ENCODE measurements around the gene AAK1.

The AAK1 gene

DNA sequence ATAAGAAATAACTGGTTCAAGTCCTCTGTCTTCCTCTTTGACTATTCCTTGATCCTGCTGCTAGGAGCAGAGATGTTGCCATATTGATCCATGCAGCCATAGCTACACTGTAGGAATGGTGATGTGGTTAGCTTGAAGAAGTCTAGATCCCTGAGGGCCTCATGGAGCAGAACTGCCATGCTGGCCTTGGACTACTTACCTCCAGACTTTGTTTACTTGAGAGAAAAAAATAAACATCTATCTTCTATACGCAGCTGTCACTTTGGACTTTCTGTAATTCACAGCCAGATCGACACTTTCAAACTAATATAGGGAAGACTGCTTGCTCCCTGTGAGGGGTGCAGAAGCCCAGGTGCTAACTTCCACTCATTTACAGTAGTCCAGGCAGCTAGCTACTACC, 121.8 kb downstream of the AAK1 start:
- DNase-seq: no peak

DNA sequence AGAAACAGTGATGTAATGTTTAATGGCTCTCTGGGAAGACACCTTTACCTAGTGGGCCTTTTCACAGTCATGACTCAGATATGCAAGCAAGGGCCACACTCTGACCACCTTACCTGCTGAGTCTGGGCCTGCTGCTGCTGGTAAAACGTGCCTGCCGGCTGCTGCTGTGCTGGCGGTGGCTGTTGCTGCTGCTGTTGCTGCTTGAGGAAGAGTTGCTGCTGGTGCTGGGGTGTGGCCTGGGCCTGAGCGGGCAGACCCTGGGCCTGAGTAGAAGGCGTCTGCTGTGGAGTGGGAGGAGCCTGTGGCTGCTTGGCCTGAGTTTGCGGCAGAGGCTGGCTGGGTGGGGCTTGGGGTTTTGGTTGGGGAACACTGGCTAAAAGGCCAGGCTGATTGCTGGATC, 124.7 kb downstream of the AAK1 start:
- DNase-seq: no peak

DNA sequence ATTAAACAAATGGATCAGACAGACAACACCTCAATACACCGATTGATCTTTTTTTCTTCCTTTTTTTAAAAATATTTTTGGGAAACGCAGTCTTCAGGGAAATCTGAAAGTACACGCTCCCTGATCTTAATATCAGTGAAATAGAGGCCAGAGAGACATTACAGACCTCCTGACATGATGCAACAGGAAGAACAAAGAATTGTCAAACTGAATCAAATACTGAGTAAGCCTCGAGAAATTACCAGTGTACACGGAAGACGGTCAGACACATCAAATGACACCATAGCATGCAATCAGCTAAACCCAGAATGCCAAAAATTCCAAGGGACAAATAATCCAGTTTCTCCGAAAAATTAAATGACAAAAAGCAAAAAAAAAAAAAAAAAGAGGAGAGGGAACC, 126.1 kb downstream of the AAK1 start:
- no peak for DNase-seq

DNA sequence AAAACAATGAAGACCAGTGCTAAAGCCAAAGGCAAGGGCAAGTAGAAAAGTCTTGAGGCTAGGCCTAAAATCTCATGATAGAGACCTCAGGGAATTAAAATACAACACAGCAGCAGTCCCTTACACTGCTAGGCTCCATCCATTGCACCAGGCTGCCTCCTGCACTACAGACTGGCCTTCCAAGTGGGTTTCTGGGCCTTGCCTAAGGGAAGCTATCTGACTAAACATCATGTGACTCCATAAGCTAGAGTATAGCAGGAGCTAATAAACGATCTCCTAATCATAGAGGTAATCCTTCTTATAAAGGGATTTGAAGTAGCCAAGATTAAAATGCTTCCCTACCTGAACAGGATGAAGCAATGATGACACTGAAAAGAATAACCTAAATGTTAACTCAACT, 128.7 kb downstream of the AAK1 start:
- no peak for DNase-seq

DNA sequence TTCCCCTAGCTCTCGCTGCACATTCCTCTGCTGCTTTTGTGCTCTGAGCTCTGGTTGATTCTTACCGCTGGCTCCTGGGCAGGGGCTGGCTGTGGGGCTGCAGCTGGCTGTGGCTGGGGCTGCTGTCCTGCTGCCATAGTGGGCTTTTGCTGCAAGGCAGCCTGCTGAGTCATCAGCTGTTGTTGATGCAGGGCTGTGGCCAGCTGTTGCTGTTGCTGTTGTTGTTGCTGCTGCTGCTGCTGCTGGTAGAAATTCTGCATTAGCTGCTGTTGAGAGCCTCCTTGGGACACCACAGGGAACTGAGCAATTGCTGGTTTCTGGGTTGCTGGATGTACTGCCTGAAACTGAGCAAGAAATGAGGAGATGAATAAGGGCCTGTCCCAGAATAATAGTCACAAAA, 129.1 kb downstream of the AAK1 start:
- no peak for DNase-seq

DNA sequence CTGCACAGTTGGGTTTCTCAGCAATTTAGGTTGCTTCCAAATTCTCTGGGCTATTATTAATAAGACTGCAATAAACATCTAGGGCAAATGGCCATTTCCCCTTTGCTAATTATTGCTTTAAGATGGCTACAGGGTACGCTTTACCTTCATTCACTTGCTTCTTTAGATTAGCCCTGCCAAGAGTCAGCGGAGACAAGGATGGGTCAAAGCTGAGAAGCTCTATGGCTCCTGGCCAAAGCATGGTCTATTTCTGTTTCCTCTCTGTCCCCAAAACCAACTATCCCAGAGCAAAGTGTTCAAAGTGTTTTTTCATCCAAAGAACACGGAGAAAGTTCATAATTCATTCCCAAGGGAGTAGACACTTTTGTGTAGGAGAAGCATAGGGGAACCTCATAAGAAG, 131.1 kb downstream of the AAK1 start:
- no peak for DNase-seq

DNA sequence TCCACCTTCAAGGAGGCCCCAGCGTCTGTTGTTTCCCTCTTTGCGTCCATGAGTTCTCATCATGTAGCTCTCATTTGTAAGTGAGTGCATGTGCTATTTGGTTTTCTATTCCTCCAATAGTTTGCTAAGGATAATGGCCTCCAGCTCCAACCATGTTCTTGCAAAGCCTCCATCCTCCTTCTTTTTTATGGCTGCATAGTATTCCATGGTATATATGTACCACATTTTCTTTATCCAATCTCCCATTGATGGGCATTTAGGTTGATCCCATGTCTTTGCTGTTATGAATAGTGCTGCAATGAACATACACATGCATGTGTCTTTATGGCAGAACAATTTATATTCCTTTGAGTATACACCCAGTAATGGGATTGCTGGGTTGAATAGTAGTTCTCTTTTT, 133.3 kb downstream of the AAK1 start:
- DNase-seq: no peak

DNA sequence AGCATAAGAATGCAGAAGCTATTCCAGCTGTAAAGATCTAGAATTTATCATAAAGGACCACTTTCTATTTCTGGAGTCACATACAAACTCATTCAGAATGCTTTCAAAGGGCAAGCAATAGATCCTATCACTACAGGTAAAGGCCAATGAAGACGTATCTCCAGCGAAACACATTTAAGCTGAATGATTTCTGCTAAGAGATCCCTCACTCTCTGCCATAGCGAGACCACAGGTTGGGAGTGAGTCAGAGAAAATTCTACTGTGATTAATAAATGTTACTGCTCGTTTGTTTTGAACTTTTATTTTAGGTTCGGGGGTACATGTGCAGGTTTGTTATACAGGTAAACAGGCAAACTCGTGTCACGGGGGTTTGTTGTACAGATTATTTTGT, 133.8 kb downstream of the AAK1 start:
- DNase-seq: no peak

DNA sequence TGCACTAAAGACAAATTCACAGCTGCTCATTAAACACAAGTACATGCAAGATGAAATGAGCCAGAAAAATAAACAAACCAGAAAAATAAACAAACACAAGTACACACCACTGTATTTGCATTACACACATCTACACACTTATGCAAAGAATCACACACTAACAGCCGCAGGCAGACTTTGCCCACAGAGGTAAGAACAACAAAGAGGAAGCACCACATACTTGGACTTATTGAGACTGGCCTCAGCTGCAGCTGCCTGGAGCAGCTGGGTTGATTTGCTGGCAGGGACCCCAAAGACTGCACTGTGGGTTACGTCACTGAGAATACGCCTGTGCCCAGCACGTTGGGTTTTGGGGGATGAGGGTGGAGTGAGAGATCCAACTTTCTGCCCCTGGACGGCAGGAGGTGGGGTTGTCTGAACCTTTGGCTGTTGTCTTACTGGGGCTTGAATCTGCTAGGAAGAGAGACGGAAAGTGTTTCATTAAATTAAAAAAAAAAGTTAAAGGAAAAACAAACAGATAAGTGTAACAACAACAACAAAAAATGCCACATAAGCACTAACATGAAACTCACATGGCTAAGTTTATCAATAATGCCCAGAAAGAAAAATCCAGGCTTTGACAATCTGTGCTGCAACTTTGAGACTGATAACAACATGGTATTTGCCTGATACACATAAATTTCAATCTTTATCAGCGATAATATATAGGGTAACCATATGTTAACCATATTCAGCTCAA, 134.4 kb downstream of the AAK1 start:
- DNase-seq: no peak

DNA sequence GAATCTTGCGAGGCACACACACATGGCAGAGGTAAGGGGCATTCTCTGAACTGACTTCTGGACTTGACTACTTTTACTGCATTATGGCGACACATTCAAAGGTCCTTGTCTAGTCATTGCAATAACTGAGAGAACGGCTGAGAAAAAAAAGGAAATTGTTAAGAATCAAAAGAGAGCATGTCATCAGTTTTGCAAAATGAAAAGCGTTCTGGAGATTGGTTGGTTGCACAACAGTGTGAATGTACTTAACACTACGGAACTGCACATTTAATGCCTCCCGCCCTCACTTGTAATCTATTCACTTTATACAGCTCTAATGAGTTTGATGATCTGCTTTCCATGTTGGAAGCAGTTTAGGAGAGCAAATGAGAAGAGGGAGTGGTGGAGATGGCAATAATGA, 137.8 kb downstream of the AAK1 start:
- no peak for DNase-seq

DNA sequence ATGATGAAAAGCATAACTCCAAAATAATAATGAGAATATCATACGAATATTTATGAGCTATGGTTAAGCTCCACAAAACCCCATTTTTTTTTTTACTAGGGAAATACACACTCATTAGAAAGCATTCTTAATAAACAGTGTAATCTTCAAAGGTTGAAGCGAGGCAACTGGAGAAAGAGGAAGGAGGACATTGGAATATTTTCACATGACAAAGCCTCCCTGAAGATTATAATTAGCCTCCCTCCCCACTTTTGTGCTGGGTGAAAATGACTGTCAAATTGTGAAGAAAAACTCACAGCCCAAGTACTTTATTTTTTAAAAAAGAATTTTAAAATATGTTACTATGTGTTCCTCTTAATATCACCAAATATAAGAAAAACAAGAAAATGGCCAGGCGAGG, 142.2 kb downstream of the AAK1 start:
- DNase-seq: no peak

DNA sequence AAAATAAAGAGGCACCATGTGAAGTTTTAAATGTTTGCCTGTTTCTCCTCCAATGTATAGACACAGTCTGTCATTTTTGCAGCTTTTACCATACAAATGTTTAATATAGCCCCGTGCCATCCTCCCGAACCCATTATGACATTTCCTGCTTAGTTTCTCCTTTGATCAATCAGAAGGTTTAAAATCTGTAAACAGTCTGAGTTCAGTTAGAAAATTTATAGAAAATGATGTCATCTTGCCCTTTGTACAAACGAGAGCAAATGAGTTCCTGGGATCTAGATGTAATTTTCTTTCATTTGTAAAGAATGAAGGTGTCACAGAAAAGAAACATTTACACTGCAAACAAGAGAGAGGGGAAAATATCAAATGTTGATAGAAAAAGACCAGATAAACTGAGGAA, 143.6 kb downstream of the AAK1 start:
- DNase-seq: no peak

DNA sequence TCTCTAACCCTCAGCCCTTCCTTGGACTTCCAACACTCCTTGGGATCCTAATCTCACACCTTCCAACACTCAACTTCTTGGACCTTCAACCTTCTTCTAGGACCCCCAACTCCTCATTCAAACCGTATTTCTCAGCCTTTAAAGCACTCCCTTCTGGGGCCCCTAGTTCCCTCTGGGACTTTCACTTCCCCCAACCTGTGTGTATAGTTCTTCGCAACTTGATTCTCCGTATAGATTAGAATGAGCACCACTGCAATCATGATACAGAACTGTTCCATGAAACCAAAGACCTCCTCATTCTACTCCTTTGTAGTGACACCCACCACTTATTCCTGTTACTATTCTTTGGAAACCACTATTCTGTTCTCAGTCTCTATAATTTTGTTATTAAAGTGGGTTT, 144.3 kb downstream of the AAK1 start:
- DNase-seq: no peak

DNA sequence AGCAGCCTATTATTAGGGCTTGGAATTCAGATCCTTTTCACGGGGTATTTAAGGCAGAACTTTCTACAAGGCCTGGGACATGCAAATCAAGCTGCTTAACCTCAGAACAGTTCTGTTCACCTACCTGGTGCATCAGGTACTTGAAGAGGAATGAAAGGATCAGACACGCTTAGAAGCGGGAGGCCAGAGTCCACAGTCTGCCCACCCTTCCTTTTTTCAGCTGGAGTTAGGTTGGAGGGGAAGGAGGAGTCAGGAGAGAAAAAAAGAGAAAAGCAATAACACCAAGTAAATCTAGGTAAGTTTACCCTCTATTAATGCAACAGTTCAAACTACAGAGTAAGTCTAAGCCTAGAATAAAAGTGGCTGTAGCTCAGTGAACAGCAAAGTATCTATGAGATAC, 147.7 kb downstream of the AAK1 start:
- DNase-seq: no peak

DNA sequence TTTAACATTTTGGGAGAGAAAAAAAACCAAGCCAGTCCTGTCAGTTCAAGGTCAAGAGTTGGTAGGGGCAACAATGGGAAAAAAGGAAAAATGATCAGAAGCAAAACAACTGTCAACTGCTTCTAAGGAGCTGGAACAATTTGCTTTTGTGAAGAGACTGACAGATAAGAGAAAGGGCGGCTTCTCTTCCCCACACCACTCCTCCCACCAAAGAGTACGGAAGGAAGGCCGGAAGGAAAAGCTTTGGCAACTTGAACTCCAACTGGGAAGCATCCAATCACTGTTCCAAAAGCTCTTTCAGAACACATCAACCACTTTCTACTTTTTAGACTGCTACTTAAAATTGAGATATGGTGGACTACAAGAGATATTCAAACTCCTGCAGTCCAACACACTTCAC, 148.5 kb downstream of the AAK1 start:
- no peak for DNase-seq

DNA sequence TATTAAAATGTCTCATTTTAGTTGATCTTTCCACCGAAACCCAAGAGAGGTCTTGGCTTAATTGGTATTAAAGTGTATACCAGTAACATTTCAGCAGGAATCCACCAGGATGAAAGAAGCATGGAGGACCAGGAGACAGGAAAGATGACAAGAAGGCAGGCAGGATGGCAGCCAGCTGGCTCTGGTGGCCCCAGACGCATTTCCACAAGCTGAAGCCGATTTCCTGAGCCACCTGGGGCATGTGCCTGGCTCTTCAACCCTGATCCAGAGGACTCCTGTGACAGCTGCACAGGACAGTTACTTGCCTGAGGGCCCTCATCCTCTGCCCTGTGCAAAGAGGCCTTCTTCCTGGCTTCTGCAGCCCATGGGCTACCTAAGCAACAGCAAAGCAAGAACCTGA, 149.4 kb downstream of the AAK1 start:
- no peak for DNase-seq

DNA sequence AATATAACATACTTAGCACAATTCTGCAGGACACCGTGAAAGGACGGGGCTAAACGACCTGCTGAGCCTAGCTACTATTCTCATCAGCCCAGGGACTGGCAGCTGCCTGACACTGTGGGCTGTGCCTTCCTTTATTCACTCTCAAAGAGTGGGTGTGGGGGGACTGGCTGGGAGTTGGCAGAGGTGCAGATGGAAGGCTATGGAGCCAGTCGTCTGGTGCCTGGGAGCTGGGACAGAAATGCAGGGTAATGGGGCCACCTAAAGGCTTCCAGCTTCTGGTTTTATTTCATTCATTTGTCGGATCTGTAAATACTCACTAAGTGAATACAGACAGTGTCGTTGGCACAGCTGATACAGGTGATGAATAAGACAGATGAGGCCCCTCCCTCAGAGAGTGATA, 150.3 kb downstream of the AAK1 start:
- no peak for DNase-seq

DNA sequence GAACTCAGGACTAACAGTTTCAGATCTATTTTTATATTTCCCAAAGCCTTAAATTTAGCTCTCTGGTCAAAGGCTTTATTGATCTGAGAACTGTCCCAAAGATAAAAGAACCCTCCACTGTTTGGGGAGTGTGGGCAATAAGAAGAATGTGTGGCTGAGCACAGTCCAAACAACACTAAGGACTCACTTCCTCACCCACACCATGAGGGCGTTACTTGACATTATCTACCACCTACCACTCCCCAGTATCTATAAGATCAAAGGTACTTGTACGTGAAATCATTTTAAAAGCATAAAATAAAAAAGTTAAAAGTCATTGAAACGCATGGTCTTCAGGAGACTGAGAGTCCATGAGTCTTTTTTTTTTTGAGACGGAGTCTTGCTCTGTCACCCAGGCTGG, 151.7 kb downstream of the AAK1 start:
- DNase-seq: no peak

DNA sequence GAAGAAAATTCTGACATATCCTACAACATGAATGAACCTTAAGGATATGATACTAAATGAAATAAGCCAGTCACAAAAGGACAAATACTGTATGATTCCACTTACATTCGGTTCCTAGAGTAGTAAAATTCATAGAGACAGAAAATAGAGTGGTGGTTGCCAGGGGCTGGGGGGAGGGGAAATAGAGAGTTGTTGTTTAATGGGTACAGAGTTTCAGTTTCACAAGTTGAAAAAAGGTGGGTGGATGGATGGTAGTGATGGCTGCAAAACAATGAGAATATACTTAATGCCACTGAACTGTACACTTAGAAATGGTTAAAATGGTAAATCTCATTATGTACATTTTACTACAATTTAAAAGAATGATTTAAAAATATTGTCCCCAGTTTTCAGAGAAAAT, 153.1 kb downstream of the AAK1 start:
- no peak for DNase-seq

DNA sequence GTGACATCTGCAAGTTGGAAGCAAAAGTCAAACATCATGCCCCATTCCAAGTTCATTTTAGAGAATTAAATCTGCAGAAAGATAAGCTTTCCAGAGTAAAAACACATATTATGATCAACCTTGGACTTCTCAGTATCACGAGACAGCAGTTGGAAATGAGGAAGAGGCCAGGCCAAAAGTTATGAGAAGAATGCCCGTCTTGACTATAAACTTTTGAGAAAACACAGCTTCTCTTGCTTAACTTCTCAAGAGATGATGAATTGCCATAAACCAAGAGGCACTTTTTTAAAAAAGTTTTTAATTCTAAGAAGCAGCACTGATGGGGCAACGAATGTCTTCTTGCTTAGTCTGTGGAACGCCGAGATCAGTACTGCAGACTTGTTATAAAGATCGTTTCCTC, 153.7 kb downstream of the AAK1 start:
- no peak for DNase-seq

DNA sequence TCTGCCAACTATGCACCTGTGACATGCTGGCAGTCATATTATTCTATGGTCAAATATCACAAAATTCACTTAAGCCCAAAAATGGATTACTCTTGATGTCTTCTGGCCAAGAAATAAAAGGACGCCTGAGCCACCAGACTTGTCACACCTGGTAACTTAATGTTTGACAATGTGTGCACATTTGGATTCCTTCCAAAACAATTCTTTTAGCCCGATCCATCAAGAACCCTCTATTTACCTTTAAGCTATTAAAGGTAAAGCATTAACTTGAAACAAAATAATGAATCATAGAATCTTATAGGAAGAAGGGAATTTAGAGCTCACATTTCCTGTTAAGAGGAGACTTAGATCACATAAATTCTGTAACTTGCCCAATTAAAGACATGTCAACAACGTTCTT, 159.8 kb downstream of the AAK1 start:
- DNase-seq: no peak

DNA sequence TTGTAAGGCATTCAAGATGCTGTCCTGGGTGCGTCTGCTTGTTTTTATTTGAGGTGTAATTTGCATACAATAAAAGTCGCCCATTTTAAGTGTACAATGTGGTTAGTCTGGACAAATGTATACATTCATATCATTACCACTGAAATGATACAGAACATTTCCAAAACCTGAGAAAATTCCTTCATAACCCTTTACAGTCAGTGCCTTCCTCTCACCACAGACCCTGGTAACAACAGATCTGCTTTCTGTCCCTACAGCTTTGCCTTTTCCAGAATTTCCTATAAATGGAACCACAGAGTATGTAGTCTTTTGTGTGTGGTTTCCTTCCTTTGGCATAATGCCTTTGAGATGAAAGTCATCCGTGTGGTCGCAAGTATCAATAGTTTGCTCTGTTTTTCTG, 160.5 kb downstream of the AAK1 start:
- no peak for DNase-seq

DNA sequence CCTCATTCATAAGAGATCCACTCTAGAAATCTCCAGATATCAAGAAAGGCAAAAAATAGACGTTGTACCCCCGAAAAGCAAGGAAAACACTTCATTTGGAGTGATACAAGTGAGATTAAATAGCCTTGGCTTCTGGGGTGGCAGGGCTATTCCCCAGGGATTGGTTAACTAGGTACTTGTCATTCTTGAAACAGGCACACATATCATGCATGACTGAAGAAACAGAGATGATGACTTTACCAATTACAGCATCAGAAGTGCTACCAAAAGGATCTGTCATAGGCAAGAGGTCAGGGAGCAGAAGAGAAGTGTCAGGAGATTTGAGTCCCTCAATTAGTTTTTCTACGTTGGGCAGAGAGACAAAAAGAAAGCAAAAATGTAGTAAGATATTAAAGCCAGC, 161.1 kb downstream of the AAK1 start:
- DNase-seq: no peak

DNA sequence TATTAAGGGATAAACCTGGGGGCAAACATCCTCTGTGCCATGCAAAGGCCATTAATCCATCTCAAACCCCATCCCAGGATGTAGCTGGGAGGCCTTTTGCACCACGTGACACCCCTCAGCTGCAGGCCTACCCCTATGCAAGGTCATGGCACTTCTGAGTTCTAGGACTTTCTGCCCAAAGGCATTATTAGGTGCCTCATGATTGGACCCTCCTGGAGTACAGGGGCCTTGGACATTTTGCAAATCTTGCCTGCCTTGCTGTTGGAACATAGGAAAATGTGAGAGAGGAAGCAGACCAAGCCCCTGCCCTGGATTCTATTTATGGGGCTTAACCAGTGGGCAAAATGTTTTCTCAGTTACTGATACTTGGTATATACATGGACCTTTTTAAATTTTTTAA, 162.1 kb downstream of the AAK1 start:
- no peak for DNase-seq

DNA sequence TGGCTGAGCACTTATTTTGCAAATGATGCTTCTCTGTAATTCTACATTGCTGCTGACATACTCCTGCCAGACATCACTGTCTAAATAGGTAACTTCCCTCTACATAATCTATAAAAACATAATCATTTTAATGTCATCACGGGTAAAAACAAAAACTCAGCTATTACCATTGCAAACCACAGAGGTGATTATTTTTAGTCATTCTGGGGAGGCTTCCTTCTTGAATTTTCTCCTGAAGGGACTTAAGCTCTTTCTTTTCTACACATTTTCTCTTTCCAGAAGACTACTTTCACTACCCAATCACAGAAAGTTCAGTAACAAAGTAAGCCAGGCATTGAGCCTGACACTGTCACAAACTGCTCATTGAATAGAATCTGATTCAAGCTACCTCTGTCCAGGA, 165.9 kb downstream of the AAK1 start:
- DNase-seq: no peak

DNA sequence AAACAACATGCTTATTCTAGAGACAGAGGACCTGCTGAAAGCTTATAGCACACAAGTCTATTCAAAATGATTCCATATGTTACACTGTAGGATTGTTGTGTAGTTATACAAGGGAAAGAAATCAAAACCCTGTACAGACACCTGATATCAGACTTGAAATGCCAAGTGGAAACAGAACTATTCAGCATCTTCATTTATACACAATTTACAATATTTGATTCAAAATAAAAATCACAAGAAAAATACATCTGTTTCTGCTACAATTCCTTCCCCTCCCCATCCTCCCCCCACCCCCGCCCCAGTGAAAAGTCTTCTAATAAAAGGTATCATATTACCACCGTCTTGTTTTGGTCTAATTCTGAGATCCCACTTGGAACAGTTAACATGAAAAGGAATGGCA, 168.9 kb downstream of the AAK1 start:
- DNase-seq: no peak

Measured in NCI-H1048 (cell line).